HTERT RPE-1 (cell line): ENCODE results near the gene SH3RF3.

ENCODE experiments used
- in situ Hi-C: fragments of 300-500 bp; cut with MboI; formaldehyde crosslinking; loops from 4 replicates; pipeline ENCODE4 v1.14.3; 2020; ENCODE audit warnings: low sequenced_read_pairs

Gene SH3RF3

DNA sequence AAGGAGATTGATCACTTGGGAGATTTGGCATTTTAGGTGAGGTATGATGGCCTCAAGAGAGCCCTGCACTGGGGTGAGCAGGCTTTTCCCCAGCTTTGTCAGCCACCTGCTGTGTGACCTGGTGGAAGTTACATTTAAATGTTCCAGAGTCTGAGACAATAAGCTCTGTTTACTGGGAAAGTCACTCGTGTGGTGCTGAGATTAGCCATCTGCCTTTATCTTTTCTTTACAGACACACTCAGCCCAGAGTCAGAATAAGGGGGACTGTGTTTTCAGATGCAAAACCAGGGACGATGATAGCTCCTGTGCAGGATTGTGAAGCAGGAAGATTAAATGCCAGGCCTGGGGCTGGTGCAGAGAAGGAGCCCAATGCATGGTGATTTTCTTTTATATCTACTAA is 47.9 kb downstream of the SH3RF3 start:
- in situ Hi-C loops, result no loop called here

DNA sequence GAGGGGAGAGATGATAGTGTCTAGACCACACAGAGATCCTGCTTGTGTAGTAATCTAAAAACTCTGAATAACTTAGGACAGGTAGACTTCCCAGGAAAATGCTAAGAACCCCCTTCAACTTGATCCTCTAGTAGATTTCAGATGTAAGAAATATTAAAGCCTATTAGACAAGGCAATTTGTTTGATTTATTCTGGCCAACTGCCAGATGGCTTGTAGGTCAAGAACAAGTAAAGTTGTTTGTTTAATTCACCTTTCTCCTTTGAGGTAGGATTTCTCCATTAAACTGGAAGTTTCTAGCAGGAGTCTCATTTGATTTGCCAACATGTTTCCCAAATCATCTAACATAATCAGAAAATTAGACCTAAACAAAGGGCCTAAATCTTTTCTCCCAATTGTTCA is 48.6 kb downstream of the SH3RF3 start:
- in situ Hi-C loops, result no loop called here

DNA sequence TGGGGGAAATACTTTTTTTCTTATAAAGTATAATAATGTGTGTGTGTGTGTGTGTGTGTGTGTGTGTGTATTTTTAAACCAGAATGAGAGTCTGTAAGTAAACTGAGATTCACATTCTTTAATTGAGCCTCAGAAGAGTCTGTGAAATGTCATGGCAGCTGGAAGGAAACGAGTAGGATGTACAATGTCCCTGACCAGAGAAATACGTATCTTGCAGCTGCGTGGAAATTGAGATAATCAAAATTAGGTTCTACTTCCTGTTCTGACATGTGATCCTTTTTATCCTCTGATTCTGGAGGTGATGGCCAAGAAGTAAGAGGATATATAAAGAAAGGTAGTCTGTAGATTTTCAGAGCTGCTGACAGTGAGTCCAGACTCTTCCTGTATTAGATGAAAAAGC is 50.0 kb downstream of the SH3RF3 start:
- in situ Hi-C loops, result no loop called here

DNA sequence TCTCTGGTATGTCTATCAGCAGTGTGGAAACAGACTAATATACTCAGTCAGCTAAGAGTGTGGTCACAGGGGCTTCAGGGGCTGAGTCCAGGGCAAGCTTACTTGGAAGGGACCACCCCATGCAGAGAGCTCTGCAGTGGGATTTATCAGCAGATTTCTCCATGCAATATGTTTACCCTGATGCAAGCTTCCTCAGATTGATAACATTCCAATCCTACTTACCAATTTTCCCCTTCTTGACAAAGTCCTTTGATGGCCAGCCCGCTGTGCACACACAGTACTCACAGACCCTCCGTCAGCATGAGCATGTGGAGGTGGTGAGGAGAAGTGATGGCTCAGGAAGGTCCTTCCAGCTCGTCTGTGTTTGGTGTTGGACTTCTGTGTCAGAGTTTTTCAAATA is 51.8 kb downstream of the SH3RF3 start:
- in situ Hi-C loops, result no loop called here

DNA sequence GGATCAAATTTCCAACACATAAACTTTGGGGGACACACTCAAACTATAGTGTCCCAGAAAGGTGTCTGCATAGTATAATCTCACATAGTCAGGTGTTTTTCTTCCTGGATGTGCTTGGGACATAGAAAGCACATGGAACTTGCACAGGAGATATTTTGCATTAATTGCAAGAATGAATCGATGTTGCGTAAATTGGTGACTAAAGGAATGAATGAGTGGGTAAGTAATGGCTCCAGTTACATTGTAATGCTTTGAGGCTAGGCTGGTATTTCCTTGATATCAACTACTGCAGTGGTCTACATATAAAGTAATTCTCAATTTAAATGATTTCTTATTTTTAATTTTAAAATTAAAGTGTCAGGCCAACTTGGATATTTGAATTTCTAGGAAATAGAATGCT is 53.4 kb downstream of the SH3RF3 start:
- in situ Hi-C loops, result no loop called here

DNA sequence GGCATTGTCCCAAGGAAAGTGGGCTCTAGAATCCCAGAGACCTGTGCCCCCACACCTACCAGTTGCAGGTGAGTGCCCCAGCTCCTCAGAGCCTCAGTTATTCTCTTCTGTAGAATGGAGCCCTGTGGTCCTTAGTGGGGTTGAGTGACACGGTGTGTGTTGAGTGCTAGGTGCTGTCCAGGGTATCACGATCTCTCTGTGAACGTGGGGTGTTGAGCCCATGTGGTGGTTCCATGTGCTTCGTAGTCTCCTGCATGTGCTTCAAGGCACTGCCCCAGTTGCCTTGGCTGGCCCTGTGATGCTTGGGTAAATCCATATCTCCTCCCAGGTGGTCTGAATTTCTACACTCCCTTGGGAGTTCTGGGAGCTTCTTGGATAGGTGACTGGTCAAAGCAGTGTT is 54.9 kb downstream of the SH3RF3 start:
- in situ Hi-C loops, result no loop called here

DNA sequence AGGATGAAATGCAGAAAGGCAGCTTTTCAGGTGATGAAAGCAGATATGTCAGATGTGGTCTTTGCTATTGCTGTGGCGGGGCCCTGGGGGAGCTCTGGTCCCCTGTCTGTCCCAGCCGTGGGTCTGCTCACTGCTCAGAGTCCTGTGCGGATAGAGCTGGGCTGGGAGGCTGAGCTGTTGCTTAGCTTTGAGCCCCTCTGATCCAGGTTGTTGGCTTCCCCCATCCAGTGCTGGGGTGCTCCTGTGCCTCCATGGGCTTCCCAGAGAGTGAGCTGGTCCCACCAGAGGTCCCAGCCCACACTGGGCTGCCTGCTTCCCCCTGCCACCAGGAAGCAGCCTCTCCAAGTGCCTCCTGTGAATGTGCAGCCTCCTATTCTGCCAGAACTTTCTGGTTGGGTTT is 55.4 kb downstream of the SH3RF3 start:
- in situ Hi-C loops, result no loop called here

DNA sequence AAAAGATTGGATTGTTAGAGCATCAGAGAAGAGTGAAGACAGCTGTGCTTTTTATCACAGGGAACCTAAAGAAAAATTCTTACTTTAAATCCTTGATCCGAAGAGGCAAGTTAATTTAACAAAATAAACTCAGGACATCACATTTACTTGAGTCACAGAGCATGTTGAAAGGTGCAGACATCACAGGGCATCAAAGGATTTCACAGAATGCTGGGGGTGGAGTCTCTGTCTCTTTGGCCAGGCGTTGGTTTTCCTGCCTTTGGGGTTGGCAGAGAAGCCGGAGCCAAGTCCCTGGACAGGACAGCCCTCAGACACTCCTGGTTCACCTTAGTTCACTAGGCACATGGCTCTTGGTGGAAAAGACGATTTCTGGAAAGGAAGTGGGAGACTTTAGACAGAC is 56.3 kb downstream of the SH3RF3 start:
- in situ Hi-C loops, result no loop called here

DNA sequence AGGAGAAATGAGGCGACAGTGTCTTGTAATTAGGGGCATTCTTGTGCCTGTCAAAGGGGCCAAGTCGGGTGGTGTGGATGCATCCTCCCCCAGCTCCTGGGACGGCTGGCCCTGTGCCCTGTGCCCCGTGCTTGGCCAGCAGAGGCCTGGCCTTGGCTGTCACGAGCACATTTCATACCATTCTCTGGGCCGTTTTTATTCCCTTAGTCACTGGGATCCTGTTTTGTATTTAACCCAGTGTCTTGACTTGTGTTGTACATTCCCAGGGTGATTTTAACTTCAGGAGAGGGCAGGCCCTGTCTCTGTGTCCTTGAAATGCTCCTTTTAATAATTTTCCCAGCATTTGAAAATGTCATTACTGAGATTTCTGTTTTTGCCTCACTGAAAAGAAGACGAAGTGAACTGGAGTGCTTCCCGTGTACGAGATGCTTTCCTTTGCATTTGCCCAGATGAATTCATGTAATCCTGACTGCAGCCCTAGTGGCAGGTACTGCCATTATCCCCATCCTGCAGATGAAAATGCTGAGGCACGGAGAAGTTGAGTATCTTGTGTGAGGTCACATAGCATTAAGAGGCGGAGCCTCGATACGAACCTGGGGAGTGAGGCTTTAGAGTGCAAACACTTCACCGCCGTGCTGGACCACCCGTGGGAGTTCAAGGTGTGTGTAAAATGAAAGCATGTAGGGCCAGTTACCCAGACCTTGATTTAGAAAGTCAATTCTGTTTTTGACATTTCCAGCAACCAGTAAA is 57.0 kb downstream of the SH3RF3 start:
- in situ Hi-C loops, result no loop called here

DNA sequence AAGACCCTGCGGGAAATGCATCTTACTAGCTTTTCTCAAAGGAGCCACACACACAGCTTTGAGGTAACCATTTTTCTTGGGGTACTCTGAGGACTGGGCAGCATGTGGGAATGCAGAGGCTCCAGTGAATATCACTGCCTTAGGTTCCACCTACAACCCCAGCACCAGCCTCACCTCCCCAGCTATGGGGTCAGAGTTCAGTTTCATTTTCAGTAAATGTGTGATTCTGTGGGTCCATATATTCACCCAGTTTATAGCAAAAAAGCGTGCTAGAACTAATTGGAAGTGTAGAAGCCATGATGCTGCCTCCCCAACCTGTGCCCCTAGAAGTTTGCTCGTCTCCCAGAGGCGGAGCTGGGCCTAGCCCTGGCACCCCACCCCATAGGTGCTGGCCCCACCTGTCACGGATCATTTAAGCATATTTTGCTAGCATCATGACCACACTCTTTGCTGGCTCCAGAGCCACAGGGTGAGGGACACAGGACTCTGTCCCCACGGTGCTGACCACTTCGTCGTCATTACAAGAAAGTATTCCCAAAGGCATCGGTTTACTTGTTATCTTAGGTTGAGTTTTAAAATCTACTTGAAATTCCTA is 57.7 kb downstream of the SH3RF3 start:
- in situ Hi-C loops, result no loop called here

DNA sequence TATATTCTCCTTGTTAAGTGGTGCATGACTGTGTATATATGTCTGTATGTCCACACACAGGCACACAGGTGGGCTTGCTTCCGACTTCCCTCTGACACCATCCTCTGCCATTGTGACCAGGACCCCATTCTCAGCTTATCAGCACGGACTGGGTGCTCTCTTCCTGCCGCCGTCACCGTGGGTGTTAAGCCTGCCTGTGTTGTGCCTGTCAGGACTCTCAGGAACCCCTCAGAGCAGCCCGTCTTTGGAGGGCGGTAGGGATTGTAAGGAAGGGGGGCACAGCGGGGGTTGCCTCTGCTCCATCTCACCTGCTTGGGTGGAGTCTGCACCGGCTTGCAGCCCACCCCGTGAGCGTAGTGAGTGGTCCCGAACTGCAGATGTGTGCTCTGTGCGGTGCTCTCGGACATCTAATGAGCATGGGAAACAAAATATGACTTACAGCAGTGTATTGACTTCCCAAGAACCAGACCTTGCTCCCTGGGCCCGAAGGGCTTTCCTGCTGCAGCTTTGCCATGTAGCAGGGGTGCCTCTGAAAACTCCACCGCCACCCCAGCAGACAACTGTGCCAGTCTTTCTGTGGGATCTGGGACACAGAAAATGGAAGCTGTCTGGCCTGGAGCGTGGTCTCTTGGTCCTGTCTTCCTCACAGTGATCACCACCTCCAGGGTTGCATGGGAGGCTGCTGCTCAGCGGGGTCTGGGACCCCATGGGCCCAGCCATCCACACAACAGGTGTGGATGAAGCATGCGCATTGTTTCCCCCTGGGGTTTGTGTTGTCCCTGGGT is 58.9 kb downstream of the SH3RF3 start:
- in situ Hi-C loops, result no loop called here

DNA sequence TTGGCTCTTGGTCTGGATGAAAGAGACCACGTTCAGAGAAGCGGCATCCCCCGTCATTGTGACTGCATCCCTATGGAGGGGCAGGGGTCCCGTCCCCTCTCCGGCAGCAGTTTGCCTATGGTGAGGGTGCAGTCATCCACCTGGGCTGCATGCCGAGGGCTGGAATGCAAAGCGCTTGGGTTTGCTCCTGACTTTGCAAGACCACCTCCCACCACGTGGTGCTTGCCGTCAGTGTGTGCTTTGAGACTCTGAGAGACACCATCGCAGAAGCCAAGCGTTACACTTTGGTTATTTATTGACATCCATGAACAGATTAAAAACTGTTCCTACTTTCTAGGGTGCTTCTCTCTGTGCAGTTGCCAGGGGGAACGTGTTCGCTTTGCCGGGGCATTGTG is 59.5 kb downstream of the SH3RF3 start:
- in situ Hi-C loops, result no loop called here

DNA sequence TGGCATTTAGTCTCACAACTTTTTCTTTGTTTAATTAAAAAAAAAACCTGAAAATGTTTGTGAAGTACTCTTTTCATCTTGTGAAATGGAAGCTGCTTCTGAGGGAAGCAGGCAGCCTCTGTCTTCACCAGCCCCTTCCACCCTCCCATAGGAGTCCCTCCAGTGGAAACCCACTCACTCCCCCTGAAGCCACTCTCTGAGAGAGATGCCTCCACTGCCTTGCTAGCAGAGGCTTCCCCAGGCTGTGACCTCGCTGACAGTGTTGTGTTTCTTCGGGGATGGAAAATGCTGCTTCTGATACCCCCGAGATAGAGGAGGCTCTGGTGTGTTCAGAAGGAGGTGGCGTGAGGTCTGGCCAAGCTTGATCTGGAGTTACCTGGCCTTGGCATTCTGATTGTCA is 59.9 kb downstream of the SH3RF3 start:
- in situ Hi-C loops, result no loop called here

DNA sequence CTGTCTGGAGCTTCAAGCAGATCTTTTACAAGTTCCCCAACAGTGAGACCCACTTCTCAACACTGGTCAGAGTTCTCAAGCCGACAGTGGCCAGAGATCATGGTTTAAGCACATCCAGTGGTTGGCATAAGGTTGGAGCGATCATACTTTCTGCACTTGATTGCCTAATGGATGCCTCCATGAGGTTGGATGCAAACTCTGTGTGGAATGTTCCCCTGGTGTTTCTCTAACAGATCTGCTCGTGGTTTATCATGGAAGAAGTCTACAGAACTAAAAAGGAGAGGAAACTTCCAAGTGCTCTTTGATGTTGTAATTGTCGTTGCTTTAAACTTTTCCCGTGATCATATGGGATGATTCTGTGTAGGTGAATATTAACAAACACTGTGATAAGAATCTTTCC is 60.7 kb downstream of the SH3RF3 start:
- in situ Hi-C loops, result no loop called here

DNA sequence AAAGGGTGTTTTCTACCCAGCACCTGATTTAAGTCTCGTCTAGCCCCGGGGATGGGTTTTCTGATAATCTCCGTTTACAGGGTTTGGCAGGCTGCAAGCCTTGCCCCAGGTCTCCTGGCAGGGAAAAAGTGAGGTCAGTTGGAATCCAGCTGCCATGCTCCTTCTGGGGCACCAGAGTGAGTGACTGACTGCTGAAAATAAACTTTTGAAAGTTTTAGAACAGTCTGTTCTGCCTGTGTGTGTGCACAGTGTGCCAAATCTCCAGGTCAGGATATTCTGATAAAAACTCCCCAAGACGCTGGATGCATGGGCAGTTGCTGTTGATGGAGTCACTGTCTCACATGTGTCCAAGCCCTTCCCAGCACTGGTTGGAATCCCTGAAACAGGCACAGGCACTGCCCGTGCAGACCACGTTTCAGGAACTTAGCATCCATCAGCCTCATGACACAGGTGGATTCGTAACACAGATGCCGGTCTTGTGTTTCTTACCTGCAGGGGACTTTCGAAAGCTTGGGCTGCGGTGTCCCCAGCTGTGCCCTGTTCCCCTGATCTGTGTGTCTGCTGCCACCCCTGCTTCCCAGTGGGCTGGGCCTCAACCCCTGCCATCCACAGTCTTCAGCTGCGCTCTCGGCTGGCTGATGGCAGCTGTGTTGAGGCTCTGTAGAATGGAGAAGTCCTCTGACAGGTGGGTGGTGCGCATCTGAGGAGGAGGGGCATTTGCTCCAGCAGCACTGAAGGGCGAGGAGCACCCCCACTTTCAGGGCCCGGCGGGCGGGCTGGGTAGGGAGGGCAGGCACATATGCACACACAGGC is 65.0 kb downstream of the SH3RF3 start:
- in situ Hi-C loops, result no loop called here

DNA sequence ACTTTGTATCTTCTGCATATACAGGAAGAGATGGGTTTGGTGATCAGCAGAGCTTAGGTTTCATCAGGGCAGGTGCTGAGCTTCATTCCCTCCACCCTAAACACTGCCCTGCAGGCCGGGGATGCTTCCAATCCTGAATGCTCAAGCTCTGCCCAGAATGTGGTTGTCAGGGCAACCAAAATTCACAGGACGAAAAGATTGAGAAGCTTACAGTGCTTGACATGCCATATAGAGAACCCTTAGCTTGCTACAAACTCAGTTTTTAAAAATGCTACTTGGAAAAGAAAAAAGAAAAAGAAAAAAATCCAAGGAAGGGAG is 65.6 kb downstream of the SH3RF3 start:
- in situ Hi-C loops, result no loop called here

DNA sequence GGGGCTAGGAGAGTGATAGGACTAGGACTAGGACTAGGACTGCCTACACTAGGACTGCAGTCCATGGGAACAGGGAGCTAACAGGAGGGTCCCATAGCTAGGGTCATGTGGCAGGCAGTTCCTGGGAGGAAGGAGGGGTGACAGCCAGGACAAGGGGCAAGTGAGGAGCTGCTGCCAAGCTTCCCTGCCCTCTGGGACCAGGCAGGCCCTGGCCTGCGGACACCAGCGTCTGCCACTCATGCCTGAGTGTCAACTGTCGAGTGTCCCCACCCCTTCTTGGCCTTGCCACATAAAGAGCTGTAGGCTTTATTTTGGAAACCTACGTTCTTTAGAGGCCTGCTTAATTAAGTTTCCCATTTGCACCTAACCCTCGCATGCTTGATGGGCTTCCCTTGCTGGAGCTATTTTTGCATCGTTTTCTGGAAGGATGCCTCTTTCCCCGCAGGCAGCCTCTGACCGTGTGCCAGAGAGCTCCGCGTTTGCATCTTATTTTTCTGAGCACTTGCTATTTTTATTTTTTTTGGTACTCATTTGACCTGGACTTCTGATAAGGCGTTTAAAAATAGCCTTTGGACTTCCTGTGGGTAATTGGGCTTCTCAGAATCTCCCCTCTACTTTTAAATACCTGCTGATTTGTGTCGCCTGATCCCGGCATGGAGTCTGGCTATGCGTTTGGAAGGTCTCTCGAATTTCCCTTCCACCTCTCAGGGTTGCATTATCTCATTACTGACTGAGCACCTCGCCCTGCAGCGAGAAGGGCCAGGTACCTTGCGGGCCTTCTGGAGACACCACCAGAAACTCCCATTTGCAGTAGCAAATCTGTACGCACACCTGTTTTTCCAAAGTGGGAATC is 66.4 kb downstream of the SH3RF3 start:
- in situ Hi-C loops, result no loop called here

DNA sequence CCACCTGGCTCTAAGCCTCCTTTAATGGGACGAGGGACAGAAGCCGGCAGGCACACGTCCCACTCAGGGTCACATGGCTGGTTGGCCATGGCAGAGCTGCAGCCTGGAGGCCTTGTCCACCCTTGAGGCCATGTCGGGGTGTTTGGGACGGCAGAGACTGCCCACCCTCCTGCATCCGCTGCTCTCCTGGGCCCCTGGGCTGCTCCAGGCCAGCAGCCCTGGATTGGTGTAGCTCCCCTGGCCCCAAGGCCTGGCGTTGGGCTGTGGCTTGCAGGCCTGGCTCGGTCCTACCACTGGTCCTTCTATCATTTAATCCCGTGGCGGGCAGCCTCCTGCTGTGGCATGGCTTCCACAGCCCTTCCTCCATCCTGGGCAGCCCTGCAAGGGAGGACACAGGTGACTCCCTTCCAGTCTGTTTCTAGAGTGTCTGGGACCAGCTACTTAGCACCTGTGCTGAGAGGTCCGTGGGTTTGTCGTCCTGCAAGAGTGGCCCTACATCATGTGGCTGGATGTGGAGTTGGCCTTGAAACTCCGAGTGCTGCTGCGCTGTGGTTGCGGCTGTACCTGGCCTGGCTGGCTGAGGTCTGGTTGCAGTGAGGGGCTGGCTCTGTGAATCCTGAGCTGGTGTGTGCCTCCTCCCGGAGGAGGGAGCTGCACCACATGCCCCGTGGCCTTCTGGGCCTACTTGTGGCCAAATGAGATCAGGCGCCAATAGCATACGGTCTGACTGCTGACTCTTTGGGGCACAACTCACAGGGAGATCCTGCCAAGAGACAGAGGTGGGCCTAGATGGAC is 67.3 kb downstream of the SH3RF3 start:
- in situ Hi-C loops, result no loop called here

DNA sequence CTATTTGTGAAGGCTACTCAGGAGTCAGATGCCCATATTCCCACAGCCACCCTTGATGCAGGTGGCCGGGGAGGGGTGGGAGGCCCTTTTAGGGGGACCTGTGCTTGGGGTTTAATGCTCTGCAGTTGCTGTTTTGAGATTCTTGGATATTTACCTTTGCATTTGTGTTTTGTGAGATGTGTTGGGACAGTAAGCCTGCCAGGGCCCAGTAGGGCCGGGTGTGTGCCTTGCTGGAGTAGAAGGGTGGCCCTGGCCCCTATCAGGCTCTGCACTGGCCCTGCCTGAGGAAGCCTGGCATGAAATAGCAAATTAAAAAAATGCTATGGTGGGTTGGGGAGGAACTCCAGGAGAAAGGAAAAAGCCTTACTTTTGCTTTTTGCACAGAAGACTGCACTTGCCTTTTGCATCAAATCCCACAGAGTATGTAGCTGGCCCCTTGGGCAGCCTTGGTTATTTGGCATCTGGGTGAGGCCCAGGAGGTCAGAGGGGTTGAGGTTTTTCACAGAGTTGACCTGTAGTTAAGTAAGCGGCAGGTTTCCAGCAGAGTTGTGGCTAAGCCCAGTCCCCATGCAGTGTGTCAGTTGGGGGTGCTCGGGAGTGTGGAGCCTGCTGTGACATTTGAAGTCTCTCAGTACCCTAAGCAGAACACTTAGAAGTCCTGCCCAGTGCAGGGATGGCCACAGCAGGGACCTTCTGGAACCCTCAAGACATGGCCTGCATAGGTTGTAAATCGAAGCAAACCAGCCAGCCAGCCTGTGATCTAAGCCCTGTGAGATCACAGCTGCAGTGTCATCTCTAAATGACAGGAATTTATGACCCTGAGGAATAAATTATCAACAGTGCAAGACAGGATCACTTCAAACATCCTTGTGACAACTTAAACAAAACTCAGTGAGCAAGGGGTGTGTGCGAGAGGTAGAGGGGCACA is 68.8 kb downstream of the SH3RF3 start:
- in situ Hi-C loops, result no loop called here
